HepG2 (cell line): ENCODE measurements around the gene XRN1.

Source experiments
- CTCF ChIP-seq: sonication (generic); formaldehyde crosslinking; IDR thresholded peaks from 2 replicates; pipeline ENCODE4 v1.5.0; 2020; ENCODE audit warnings: mild to moderate bottlenecking, missing genetic modification reagents, moderate library complexity
- DR1 ChIP-seq: sonication (generic); formaldehyde crosslinking; IDR thresholded peaks from 2 replicates; pipeline ENCODE4 v1.8.0; 2021; ENCODE audit warnings: mild to moderate bottlenecking, missing genetic modification reagents, inconsistent platforms
- E2F1 ChIP-seq: sonication (generic); formaldehyde crosslinking; IDR thresholded peaks from 2 replicates; pipeline ENCODE4 v1.5.0; 2020; ENCODE audit warnings: missing genetic modification reagents
- FOXJ3 ChIP-seq: sonication (generic); formaldehyde crosslinking; IDR thresholded peaks from 2 replicates; pipeline ENCODE4 v1.4.0; 2020; ENCODE audit warnings: missing genetic modification reagents, mild to moderate bottlenecking, borderline replicate concordance
- FOXP1 ChIP-seq, 2 experiments: fragments of 450-650 bp in 1 of 2; IDR thresholded peaks; 2 replicates each; pipeline ENCODE4 v1.6.1; 2017 to 2018; ENCODE audit warnings: antibody characterized with exemption in 1 of 2
- KAT7 ChIP-seq: IDR thresholded peaks from 2 replicates; pipeline ENCODE4 v1.6.1; 2018; ENCODE audit warnings: borderline replicate concordance, missing compliant biosample characterization
- MEIS1 ChIP-seq: sonication (generic); formaldehyde crosslinking; IDR thresholded peaks from 2 replicates; pipeline ENCODE4 v1.9.0; 2021; ENCODE audit warnings: mild to moderate bottlenecking, missing genetic modification reagents, moderate library complexity, borderline replicate concordance
- PATZ1 ChIP-seq: sonication (generic); formaldehyde crosslinking; IDR thresholded peaks from 2 replicates; pipeline ENCODE4 v1.4.0; 2020; ENCODE audit warnings: missing genetic modification reagents
- POLR2AphosphoS5 ChIP-seq: IDR thresholded peaks from 2 replicates; pipeline ENCODE4 v1.6.1; 2012; ENCODE audit warnings: low read depth, low read length
- SP140L ChIP-seq: sonication (generic); formaldehyde crosslinking; IDR thresholded peaks from 2 replicates; pipeline ENCODE4 v1.4.0; 2020; ENCODE audit warnings: missing genetic modification reagents, borderline replicate concordance
- ZNF331 ChIP-seq: sonication (generic); formaldehyde crosslinking; IDR thresholded peaks from 2 replicates; pipeline ENCODE4 v1.4.0; 2020; ENCODE audit warnings: missing genetic modification reagents
- ZNF773 ChIP-seq: sonication (generic); formaldehyde crosslinking; IDR thresholded peaks from 2 replicates; pipeline ENCODE4 v1.4.0; 2020; ENCODE audit warnings: missing genetic modification reagents, borderline replicate concordance
- ZNF775 ChIP-seq: sonication (generic); formaldehyde crosslinking; IDR thresholded peaks from 2 replicates; pipeline ENCODE4 v1.4.0; 2020; ENCODE audit warnings: missing genetic modification reagents, mild to moderate bottlenecking, moderate library complexity, borderline replicate concordance

- TF ChIP-seq ZNF775 (no peak), POLR2AphosphoS5 (no peak), KAT7 (CRISPR knock-in tag) (no peak), PATZ1 (CRISPR knock-in tag) (no peak), SP140L (CRISPR knock-in tag) (no peak), ZNF331 (CRISPR knock-in tag) (no peak), DR1 (no peak), FOXP1 (IDR thresholded peaks at IDR 0.05) (no peak), FOXP1 (CRISPR knock-in tag; IDR thresholded peaks at IDR 0.05) (no peak), CTCF (no peak), E2F1 (CRISPR knock-in tag) (no peak), FOXJ3 (no peak), MEIS1 (CRISPR knock-in tag) (no peak), ZNF773 (CRISPR knock-in tag) (no peak)
These were observed 3.5 kb downstream of the XRN1 start for GRCh38 chr3:142444343-142444742.
